Posterior vena cava (tissue), 2 donors: ENCODE measurements around the gene BNC2. TPM values are rescaled to one million over a fixed set of nuclear protein-coding genes. Genes with fewer than 3 reads are reported as not detected.
A peak's percentile ranks its signal among the peaks of the same experiment; 100 is the strongest.

Experiments
- DNase-seq: peaks from one replicate; pipeline ENCODE4 v3.0.0-alpha.2; 2020; ENCODE audit warnings: low spot score
- intact Hi-C, 2 donors: fragments of 100-400 bp; cut with DNase I; formaldehyde crosslinking; loops; one replicate each; pipeline versions ENCODE4 v1.14.1 to v1.14.2; 2022 to 2023
- total RNA-seq, 2 donors: library from RNA; stranded (reverse); fragmentation: NEBNext Ultra II Directional; extraction: Animal tissue kit (Norgen Biotek cat#: 25700); gene quantifications; one replicate each; pipeline ENCODE4 v1.2.1, GENCODE V29; 2021
- donor health status: DM: yes; HTN: yes; CAD: no.
- donor health status: DM: yes; HTN: yes; CAD: no.

The BNC2 gene
- total RNA-seq, 2 donors from 2014 or later: 61.2 to 76.0 TPM

GRCh38 chr9:16704116-16705110, 166.1 kb downstream of the BNC2 start:
- intact Hi-C loops: loop anchor here in 1 of 2 donors (10.0 kb wide), 1 partner anchor 70 kb away; no protein-coding TSS in a partner anchor
- peak; percentile 85 for DNase-seq

- intact Hi-C loops: loop anchor here in 1 of 2 donors (10.0 kb wide), 1 partner anchor 67 kb away; no protein-coding TSS in a partner anchor
- no peak for DNase-seq
These were observed 169.1 kb downstream of the BNC2 start for GRCh38 chr9:16701347-16701746.

GRCh38 chr9:16693616-16694015, 176.9 kb downstream of the BNC2 start:
- intact Hi-C loops: no loop called here
- DNase-seq: no peak

GRCh38 chr9:16690628-16691027, 179.8 kb downstream of the BNC2 start:
- intact Hi-C loops: no loop called here
- DNase-seq: no peak

GRCh38 chr9:16690205-16690604, 180.3 kb downstream of the BNC2 start:
- intact Hi-C loops: no loop called here
- DNase-seq: no peak

- intact Hi-C loops: no loop called here
- DNase-seq: no peak
These were observed 181.0 kb downstream of the BNC2 start for GRCh38 chr9:16689351-16689938.

- intact Hi-C loops: no loop called here
- DNase-seq: no peak
These were observed 181.7 kb downstream of the BNC2 start for GRCh38 chr9:16688814-16689213.

GRCh38 chr9:16687678-16688369, 182.6 kb downstream of the BNC2 start:
- DNase-seq: no peak
- intact Hi-C loops: no loop called here

GRCh38 chr9:16683326-16683725, 187.1 kb downstream of the BNC2 start:
- DNase-seq: no peak
- intact Hi-C loops: no loop called here

GRCh38 chr9:16682273-16682672, 188.2 kb downstream of the BNC2 start:
- intact Hi-C loops: no loop called here
- DNase-seq: no peak

GRCh38 chr9:16681652-16681987, 188.8 kb downstream of the BNC2 start:
- DNase-seq: no peak
- intact Hi-C loops: no loop called here

- intact Hi-C loops: no loop called here
- no peak for DNase-seq
These were observed 189.4 kb downstream of the BNC2 start for GRCh38 chr9:16680975-16681651.

GRCh38 chr9:16680541-16680940, 189.9 kb downstream of the BNC2 start:
- intact Hi-C loops: no loop called here

GRCh38 chr9:16679327-16679821, 191.1 kb downstream of the BNC2 start:
- intact Hi-C loops: no loop called here
- no peak for DNase-seq

More at GRCh38 chr9:16680541-16680940, 189.9 kb downstream of the BNC2 start:
- DNase-seq: no peak

- intact Hi-C loops: no loop called here
These were observed 194.0 kb downstream of the BNC2 start for GRCh38 chr9:16676519-16676918.

GRCh38 chr9:16675131-16675530, 195.3 kb downstream of the BNC2 start:
- DNase-seq: no peak
- intact Hi-C loops: no loop called here

More at GRCh38 chr9:16676519-16676918, 194.0 kb downstream of the BNC2 start:
- DNase-seq: no peak

GRCh38 chr9:16673171-16673570, 197.3 kb downstream of the BNC2 start:
- DNase-seq: no peak
- intact Hi-C loops: no loop called here

- intact Hi-C loops: no loop called here
- no peak for DNase-seq
These were observed 198.0 kb downstream of the BNC2 start for GRCh38 chr9:16672501-16672900.

GRCh38 chr9:16671591-16672137, 198.8 kb downstream of the BNC2 start:
- intact Hi-C loops: no loop called here

More at GRCh38 chr9:16671591-16672137, 198.8 kb downstream of the BNC2 start:
- no peak for DNase-seq
